Mammary epithelial cell (primary cell): ENCODE measurements around the gene SERPINB5.

Experiments
- EZH2 ChIP-seq: IDR thresholded peaks from 2 replicates; pipeline ENCODE4 v1.6.1; 2012; ENCODE audit warnings: low read length, inconsistent platforms, borderline replicate concordance
- TF ChIP-seq, protein P1 (sequence below), 2 donors: IDR thresholded peaks in 1 of 2; conservative IDR thresholded peaks in 1 of 2; 2 replicates each; pipeline ENCODE4 v1.5.1; 2011 to 2012; ENCODE audit warnings: inconsistent platforms in 2 of 2, low read length in 2 of 2, mild to moderate bottlenecking in 2 of 2, control low read depth in 1 of 2, low read depth in 1 of 2; ENCODE audit not compliant: insufficient read depth in 1 of 2; ENCODE audit errors: extremely low read depth in 1 of 2

GRCh38 chr18:63480915-63481314, 4.2 kb downstream of the SERPINB5 start:
- TF ChIP-seq, protein P1, sequence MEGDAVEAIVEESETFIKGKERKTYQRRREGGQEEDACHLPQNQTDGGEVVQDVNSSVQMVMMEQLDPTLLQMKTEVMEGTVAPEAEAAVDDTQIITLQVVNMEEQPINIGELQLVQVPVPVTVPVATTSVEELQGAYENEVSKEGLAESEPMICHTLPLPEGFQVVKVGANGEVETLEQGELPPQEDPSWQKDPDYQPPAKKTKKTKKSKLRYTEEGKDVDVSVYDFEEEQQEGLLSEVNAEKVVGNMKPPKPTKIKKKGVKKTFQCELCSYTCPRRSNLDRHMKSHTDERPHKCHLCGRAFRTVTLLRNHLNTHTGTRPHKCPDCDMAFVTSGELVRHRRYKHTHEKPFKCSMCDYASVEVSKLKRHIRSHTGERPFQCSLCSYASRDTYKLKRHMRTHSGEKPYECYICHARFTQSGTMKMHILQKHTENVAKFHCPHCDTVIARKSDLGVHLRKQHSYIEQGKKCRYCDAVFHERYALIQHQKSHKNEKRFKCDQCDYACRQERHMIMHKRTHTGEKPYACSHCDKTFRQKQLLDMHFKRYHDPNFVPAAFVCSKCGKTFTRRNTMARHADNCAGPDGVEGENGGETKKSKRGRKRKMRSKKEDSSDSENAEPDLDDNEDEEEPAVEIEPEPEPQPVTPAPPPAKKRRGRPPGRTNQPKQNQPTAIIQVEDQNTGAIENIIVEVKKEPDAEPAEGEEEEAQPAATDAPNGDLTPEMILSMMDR (conservative IDR thresholded peaks at IDR 0.05 in 1 of 2, IDR thresholded peaks at IDR 0.05 in 1 of 2; ENCODE audit: extremely low read depth in 1 of 2, insufficient read depth in 1 of 2, low read depth in 1 of 2, low read length in 2 of 2) = no peak
- no peak for TF ChIP-seq EZH2
